Astrocyte of the cerebellum (primary cell): ENCODE measurements around the gene DBNDD2.
A peak's percentile ranks its signal among the peaks of the same experiment; 100 is the strongest.

Experiments
- DNase-seq: peaks from one replicate; pipeline ENCODE4 v3.0.0-alpha.2; 2011; ENCODE audit warnings: low read depth
- H3K4me3 ChIP-seq: 2 replicates; pipeline ENCODE4 v1.5.1; 2011; ENCODE audit warnings: mild to moderate bottlenecking, low read depth, low read length, moderate library complexity
- in situ Hi-C: cut with HindIII; loops from 2 replicates; pipeline ENCODE4 v1.10.0; 2017; ENCODE audit warnings: low sequenced_read_pairs
- TF ChIP-seq, protein P1 (sequence below): IDR thresholded peaks from 2 replicates; pipeline ENCODE4 v1.5.1; 2012; ENCODE audit warnings: low read length, low read depth, moderate library complexity, mild to moderate bottlenecking; ENCODE audit errors: missing control alignments

The DBNDD2 gene

DNA sequence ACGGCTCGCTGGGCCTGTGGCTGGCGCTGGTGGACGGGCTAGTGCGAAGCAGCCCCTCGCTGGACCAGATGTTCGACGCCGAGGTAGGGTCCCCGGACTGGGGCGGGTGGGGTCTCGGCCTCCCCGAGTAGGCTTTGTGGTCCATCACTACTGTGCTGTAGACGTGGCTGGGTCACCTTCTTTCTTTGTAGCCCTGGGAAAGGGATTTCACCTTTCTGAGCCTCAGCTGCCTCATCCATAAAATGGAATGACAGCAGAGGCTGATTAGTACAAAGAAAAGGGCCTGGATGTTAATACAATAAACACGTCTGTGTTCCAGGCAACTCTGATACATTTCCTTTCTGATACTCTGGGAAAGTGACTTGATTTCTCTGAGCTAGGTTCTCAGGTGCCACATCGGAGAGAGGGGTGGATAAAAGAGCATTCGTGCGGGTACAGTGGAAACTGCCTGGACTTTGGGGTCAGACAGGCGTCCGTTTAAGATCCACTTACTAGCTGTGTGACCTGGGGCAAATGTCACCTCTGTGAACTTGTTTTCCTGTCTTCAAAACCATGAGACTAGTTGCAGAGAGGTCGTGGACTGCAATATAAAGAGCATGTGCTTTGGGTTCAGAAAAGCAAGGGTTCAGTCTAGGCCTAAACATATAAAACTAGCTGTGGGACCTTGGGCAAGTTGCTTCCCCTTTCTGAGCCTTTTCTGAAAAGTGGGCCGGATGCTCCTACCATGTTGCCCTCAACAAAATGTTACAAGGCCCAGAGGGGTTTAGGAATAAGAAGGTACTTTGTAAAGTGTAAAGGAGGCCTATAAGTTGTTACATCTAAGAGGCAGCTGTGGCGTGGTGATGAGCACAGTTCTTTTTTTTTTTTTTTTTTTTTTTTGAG, 44.2 kb upstream of the DBNDD2 start:
- no peak for DNase-seq
- peak overlapping the region; percentile 80 for H3K4me3 ChIP-seq
- in situ Hi-C loops = no loop called here
- TF ChIP-seq, protein P1, sequence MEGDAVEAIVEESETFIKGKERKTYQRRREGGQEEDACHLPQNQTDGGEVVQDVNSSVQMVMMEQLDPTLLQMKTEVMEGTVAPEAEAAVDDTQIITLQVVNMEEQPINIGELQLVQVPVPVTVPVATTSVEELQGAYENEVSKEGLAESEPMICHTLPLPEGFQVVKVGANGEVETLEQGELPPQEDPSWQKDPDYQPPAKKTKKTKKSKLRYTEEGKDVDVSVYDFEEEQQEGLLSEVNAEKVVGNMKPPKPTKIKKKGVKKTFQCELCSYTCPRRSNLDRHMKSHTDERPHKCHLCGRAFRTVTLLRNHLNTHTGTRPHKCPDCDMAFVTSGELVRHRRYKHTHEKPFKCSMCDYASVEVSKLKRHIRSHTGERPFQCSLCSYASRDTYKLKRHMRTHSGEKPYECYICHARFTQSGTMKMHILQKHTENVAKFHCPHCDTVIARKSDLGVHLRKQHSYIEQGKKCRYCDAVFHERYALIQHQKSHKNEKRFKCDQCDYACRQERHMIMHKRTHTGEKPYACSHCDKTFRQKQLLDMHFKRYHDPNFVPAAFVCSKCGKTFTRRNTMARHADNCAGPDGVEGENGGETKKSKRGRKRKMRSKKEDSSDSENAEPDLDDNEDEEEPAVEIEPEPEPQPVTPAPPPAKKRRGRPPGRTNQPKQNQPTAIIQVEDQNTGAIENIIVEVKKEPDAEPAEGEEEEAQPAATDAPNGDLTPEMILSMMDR = no peak

DNA sequence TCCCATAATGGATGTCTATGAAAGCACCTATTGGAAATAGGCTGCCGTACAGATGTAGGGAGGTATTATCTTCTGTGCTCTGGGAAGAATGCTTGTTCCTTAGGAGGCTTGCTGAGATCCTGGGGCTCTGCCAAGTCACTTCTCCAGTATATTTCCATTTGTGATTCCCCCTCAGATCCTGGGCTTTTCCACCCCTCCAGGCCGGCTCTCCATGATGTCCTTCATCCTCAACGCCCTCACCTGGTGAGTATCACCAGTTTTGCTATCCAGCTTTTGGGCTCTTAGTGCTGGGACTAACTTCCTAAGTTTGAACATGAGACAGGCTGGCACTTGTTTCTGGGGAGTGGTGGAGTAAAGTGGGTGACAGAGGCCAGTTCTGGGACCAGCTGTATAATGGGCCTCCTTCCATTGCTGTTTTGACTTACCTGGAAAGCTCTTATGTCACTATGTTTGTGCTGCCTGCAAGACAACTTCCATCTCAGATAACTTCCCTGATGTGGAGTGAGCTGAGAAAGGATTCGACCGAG, 42.6 kb upstream of the DBNDD2 start:
- no peak overlapping the region for H3K4me3 ChIP-seq
- in situ Hi-C loops = no loop called here
- TF ChIP-seq, protein P1 = no peak
- no peak for DNase-seq

DNA sequence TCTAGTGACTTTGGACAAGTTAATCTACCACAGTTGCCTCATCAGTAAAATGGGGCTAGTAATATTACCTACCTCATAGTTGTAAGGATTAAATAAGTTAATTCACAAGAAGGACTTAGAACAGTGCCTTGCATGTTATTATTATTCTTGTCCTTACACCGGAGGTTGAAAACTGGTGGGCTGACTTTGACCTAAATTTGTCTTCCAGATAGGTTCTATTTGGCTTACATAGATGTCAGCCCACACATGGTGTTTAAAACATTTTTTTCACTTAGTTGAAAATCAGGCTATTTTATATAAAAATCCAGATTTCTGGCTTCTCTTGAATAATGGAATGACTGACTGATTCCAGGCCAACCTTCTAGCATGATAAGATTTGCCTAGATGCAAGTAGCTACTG, 41.9 kb upstream of the DBNDD2 start:
- TF ChIP-seq, protein P1 = no peak
- no peak for DNase-seq
- H3K4me3 ChIP-seq = no peak overlapping the region
- in situ Hi-C loops = no loop called here

DNA sequence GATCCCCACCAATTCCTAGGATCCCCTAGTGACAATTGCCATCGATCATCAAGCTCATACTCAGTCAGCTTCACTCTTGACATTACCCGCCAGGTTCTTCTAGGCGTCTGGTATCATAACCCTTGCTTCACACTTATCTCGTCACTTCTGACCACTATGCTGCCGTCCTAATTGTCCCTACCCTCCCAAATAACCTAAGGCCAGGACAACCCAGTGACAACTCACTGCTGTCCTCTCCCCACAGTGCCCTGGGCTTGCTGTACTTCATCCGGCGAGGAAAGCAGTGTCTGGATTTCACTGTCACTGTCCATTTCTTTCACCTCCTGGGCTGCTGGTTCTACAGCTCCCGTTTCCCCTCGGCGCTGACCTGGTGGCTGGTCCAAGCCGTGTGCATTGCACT, 41.5 kb upstream of the DBNDD2 start:
- no peak overlapping the region for H3K4me3 ChIP-seq
- in situ Hi-C loops = no loop called here
- no peak for DNase-seq
- TF ChIP-seq, protein P1 = no peak

DNA sequence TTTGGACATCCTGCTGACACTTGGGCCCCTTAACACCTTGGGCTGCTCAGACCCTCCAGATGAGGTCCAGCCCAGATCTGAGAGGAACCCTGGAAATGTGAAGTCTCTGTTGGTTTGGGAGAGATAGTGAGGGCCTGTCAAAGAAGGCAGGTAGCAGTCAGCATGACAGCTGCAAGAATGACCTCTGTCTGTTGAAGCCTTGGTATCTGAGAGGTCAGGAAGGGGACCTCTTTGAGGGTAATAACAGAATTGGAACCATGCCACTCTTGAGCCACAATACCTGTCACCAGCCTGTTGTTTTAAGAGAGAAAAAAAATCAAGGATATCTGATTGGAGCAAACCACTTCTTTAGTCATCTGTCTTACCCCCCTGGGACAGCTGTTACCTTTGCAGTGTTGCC, 41.0 kb upstream of the DBNDD2 start:
- no peak for DNase-seq
- no peak overlapping the region for H3K4me3 ChIP-seq
- TF ChIP-seq, protein P1 = no peak
- in situ Hi-C loops = no loop called here

DNA sequence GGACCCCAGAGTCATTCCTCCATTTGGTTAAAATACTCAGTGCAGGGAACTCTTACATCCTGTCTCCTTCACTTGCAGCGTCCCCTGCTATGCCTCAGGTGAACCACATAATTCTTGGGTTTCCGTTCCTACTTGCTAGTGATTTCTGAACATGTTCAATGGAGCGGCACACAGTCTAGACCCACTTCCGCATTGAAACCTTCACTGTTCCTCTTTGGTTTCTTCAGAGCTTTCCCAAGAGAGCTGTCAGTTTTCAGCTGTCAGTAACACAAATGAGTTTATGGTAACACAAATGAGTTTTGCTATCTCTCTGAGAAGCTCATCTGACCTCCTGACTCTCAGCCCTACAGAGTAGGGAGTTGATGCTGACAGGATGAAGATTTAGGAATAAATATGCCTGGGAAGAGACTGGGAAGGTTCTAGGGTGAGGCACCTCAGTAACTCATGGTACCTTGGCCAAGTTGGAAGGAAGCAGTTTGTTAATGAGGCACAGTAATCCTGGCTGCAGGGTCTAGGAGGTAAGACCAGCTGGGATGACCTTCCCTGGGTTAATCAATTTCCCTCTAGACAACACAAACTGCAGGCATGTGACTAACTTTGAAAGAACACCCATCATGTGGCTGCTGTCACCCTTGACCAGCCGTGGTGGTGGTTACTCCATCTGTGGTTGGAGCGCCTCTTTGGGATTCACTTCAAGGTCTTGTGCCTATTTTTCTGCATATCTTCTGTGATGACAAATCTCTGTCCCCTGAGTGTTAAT, 39.7 kb upstream of the DBNDD2 start:
- no peak for DNase-seq
- in situ Hi-C loops = no loop called here
- TF ChIP-seq, protein P1 = no peak
- H3K4me3 ChIP-seq = no peak overlapping the region
